ENCODE data around the gene ENDOV.
A peak's percentile ranks its signal among the peaks of the same experiment; 100 is the strongest.

ENDOV gene

GRCh38 chr17:80414803-80415625 lies at the start of gene ENDOV:
TSS of gene ENDOV (plus strand) at chr17:80415167. CDS start at chr17:80415195, 28 bp downstream.
- peak; percentile 91 for DNase-seq

GRCh38 chr17:80365983-80366382 lies 49.0 kb upstream of the ENDOV start:
- no peak for DNase-seq

DNA sequence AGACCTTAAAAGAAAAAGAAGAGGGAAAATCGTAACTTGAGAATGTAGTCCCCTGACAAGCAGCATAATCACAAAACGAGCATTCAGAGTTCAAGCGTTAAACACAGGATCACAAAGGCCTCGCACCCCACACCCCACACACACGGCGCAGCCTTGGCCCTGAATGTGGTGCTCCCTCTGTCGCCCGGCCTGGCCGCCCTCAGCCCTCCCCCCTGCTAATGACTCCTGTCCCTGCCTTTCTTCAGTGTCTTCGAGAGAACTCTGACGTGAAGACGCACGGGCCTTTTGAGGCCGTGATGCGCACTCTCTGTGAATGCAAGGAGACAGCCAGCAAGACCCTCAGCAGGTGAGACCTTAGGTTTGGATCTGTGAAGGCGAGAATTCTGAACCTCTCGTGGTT lies 47.5 kb upstream of the ENDOV start:
- DNase-seq, result no peak

DNA sequence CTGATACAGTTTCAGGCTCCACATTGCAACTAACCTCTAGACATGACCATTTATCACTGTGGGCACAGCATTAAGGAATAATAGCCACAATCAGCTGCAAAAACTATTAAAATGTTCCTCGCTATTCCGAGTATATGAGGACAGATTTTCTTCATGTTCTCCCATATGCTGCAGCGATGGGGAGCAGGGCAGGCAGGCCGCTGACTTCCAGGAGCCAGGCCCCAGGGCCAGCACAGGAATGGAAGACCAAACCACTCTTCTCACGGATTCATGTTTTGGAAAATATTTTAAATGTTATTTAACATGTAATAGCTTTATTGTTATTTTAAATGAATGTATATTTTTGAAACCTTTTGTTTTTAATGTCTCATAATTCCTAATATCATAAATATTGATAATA lies 43.8 kb upstream of the ENDOV start:
- DNase-seq, result no peak

DNA sequence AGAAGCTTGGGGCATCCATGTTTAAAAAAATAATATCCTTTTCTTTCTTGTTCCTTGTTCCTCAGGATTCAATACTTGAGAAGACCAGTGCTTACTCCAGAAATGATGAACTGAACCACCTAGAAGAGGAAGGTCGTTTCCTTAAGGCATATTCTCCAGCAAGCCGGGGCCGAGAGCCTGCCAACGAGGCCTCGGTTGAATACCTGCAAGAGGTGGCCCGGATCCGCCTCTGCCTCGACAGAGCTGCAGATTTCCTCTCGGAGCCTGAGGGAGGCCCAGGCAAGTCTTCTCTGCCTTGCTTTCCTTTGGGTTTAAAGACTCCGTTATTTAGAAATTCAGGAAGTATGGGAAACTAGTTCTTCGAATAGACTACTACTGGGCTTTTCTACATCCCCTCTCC lies 42.5 kb upstream of the ENDOV start:
- DNase-seq, result no peak

GRCh38 chr17:80372922-80373570 lies 41.9 kb upstream of the ENDOV start:
- DNase-seq, result no peak

DNA sequence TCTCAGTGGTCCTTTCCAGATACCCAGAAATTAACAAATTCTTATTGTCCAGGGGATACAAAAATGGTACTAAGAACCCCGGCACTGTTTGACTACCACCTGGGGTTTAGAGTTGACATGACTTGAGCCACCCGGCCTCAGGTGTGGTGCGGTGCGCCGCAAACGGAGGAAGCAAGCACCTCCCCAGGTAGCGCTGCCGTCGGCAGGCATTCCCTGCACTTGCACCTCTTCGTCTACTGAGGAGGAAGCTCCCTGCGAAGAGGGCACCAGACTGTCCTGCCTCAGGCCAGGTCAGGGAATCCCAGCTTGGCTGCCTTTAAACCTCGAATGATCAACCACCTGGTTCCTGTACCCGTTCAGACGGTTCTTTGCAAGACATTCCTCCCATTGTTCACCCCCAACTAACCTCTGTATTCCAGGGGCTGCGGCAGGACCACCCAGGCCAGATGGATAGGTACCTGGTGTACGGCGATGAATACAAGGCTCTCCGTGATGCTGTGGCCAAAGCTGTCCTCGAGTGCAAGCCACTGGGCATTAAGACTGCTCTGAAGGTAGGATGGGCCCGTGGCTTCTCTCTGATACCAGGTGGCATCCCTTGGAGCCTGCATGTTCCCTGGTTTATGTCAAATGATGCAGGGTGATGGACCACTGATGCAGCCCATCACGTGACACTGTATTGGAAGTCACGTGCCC lies 40.8 kb upstream of the ENDOV start:
- no peak for DNase-seq

GRCh38 chr17:80374732-80375585 lies 40.0 kb upstream of the ENDOV start:
- DNase-seq, result no peak

GRCh38 chr17:80376531-80376930 lies 38.4 kb upstream of the ENDOV start:
- DNase-seq, result no peak

DNA sequence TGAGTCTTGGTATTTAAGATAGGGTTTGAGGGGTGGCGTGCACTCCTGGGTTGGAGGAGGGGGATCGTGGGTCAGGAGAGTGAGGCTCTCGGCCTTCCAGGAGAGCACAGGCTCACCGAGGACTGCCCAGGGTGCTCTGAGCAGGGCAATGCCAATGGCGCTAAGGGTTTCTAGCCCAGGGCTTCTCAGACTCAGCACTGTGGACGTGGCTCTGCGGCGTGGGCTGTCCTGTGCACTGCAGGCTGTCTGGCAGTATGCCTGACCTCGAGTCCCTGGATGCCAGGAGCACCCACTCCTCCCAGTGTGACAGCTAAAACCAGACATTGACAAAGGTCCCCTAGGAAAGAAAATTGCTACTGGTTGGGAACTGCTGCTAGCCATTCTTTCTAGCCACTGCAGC lies 37.2 kb upstream of the ENDOV start:
- DNase-seq, result no peak

GRCh38 chr17:80379348-80379747 lies 35.6 kb upstream of the ENDOV start:
- no peak for DNase-seq

- no peak for DNase-seq
These were observed 34.9 kb upstream of the ENDOV start for GRCh38 chr17:80380068-80380467.

GRCh38 chr17:80380555-80381002 lies 34.4 kb upstream of the ENDOV start:
- DNase-seq, result no peak

DNA sequence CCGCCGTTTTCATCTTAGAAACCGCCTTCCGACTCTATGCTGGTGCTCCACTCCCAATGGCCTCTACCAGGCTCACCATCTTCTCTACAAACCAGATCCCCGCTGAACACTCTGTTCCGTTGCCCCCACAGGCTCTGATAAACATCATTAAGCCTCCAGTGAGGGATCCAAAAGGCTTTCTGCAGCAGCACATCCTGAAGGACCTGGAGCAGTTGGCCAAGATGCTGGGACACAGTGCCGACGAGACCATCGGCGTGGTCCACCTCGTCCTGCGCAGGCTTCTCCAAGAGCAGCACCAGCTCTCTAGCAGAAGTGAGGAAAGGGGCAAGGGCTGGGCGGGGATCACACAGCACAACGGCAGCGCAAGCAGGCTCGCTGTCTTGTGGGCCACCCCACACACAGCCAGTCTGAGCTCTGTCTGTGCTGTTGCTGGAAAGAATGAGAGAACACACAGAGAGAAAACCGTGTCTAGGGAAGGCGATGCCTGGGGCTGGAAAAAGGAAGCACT lies 33.5 kb upstream of the ENDOV start:
- no peak for DNase-seq

DNA sequence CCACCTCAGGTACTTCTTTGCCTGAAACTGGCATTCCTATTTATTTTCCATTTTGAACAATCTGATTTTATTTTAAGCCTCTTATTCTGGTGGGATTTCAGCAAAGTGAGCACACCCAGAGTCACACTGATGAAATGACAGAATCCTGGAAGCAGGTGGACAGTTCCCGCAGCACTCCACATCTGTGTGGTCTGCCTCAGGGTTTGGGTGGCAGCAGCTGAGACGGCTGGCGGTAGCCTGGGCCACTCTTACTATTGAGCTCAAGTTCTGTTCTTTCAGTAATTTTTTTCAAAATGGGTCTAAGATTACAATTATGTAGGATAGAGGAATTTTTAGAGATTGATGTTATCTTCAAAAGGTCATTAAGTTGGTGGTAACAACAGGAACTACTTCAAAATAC lies 32.5 kb upstream of the ENDOV start:
- no peak for DNase-seq

DNA sequence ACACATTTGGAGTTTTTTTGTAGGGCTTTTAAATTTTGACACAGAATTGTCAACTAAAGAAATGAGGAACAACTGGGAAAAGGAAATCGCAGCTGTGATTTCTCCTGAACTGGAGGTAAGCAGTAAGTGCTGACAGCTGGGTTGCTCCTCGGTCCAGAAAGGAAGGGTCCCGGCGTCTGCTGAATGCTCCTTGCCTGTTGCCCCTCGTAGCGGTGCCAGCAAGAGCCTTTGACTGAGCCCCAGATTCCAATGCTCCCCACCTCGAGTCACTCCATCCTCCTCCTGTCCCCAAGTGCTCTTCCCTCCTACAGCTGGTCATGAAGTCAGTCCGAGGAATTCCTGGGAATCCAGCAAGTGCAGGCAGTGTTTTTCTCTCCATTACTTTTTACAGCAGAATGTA lies 32.0 kb upstream of the ENDOV start:
- DNase-seq, result no peak

GRCh38 chr17:80384078-80384960 lies 30.6 kb upstream of the ENDOV start:
- DNase-seq, result no peak

GRCh38 chr17:80385046-80385445 lies 29.9 kb upstream of the ENDOV start:
- no peak for DNase-seq

- no peak for DNase-seq
These were observed 28.6 kb upstream of the ENDOV start for GRCh38 chr17:80386341-80386740.

GRCh38 chr17:80387071-80387470 lies 27.9 kb upstream of the ENDOV start:
- DNase-seq, result no peak

DNA sequence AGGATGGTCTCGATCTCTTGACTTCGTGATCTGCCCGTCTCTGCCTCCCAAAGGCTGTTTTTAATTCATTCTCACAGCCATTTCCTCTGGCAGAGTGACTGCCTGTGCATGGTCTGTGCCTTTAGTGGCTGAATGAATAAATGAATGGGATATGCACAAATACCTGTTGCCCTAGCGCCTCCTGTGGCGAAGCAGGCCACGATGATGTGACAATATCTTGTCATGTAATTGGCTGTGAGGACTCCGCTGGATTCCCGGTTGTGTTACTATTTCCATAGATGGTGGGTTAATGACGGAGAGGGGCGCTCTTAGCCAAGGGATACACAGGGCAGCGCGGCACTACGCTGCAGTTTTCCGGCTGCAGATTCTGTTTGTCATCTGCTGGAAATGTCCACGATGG lies 26.8 kb upstream of the ENDOV start:
- no peak for DNase-seq

GRCh38 chr17:80388601-80389000 lies 26.4 kb upstream of the ENDOV start:
- DNase-seq, result no peak

Measured in HCEC 1CT (cell line).